Measurements from ENCODE around the gene ALPK1.

Gene ALPK1

GRCh38 chr4:112341033-112341432 is 43.9 kb downstream of the ALPK1 start:
- DNase-seq (ENCODE audit: low spot score) = no peak
- H2AK5ac ChIP-seq (ENCODE audit: low read depth, low read length) = no peak overlapping the region
- no peak overlapping the region for H3K18ac ChIP-seq (ENCODE audit: low read length)
- H3K9ac ChIP-seq (ENCODE audit: low read depth, low read length, poor library complexity) = no peak overlapping the region
- no peak overlapping the region for H2BK120ac ChIP-seq (ENCODE audit: low read depth, low read length)
- H2BK15ac ChIP-seq (ENCODE audit: low read length) = no peak overlapping the region
- no peak overlapping the region for H3K27ac ChIP-seq (replicated peaks; ENCODE audit: low read length)
- H3K4me1 ChIP-seq (ENCODE audit: control insufficient read depth in 2 of 2, insufficient read depth in 1 of 2, low read depth in 1 of 2, low read length in 2 of 2) = peaks cover 13 to 18% of the 10 kb centered on the region in 2 donors
- no peak overlapping the region for H3K4me3 ChIP-seq (ENCODE audit: low read length in 2 of 2)
- no peak overlapping the region for H3K14ac ChIP-seq (ENCODE audit: low read length)
- H2AFZ ChIP-seq (ENCODE audit: low read length) = peak overlapping the region; percentile 18
- no peak overlapping the region for H3K4me2 ChIP-seq (ENCODE audit: insufficient read depth, low read length, poor library complexity, severe bottlenecking)
- no peak overlapping the region for H3K4ac ChIP-seq (ENCODE audit: low read length)
- no peak overlapping the region for H2BK5ac ChIP-seq (ENCODE audit: low read length)
- no peak overlapping the region for H4K91ac ChIP-seq (ENCODE audit: low read depth, low read length, poor library complexity)
- H3K23ac ChIP-seq (ENCODE audit: low read depth, low read length, poor library complexity) = no peak overlapping the region
- WGBS, 2 donors (ENCODE audit: extremely low coverage in 2 of 2, insufficient read length in 2 of 2, insufficient replicate concordance in 1 of 2) = no CpG with 5 or more reads among the region's 5 CpGs
- no peak overlapping the region for H2BK12ac ChIP-seq (ENCODE audit: low read length)
- H3K79me1 ChIP-seq (ENCODE audit: low read depth, low read length) = no peaks in the 10 kb centered on the region
- H4K8ac ChIP-seq (ENCODE audit: low read depth, low read length) = no peak overlapping the region
- no peaks in the 10 kb centered on the region for H3K9me3 ChIP-seq (replicated peaks in 1 of 2; ENCODE audit: control insufficient read depth in 2 of 2, insufficient read depth in 1 of 2, low read depth in 1 of 2, low read length in 2 of 2)
- no peaks in the 10 kb centered on the region for H3K36me3 ChIP-seq (replicated peaks in 1 of 2; ENCODE audit: control insufficient read depth in 2 of 2, insufficient read depth in 2 of 2, low read length in 2 of 2)
- peaks cover 0 to 30% (median 0%) of the 10 kb centered on the region in 3 experiments for H3K27me3 ChIP-seq (ENCODE audit: control insufficient read depth in 3 of 3, insufficient read depth in 3 of 3, low read depth in 1 of 3, low read length in 3 of 3)

GRCh38 chr4:112343330-112344080 is 46.3 kb downstream of the ALPK1 start:
- Histone ChIP-seq H2AK5ac (ENCODE audit: low read depth, low read length) (no peak overlapping the region), H4K91ac (ENCODE audit: low read depth, low read length, poor library complexity) (no peak overlapping the region), H4K8ac (ENCODE audit: low read depth, low read length) (no peak overlapping the region), H3K79me1 (ENCODE audit: low read depth, low read length) (no peaks in the 10 kb centered on the region), H3K9me3 (replicated peaks in 1 of 2; ENCODE audit: control insufficient read depth in 2 of 2, insufficient read depth in 1 of 2, low read depth in 1 of 2, low read length in 2 of 2) (no peaks in the 10 kb centered on the region), H2BK12ac (ENCODE audit: low read length) (no peak overlapping the region), H3K27ac (replicated peaks; ENCODE audit: low read length) (no peak overlapping the region), H3K4me1 (ENCODE audit: control insufficient read depth in 2 of 2, insufficient read depth in 1 of 2, low read depth in 1 of 2, low read length in 2 of 2) (peaks cover 13 to 22% of the 10 kb centered on the region in 2 donors), H2BK5ac (ENCODE audit: low read length) (no peak overlapping the region), H3K4me2 (ENCODE audit: insufficient read depth, low read length, poor library complexity, severe bottlenecking) (peak overlapping the region; percentile 38), H3K23ac (ENCODE audit: low read depth, low read length, poor library complexity) (no peak overlapping the region), H2BK120ac (ENCODE audit: low read depth, low read length) (no peak overlapping the region), H3K18ac (ENCODE audit: low read length) (no peak overlapping the region), H3K27me3 (ENCODE audit: control insufficient read depth in 3 of 3, insufficient read depth in 3 of 3, low read depth in 1 of 3, low read length in 3 of 3) (peaks cover 0 to 51% (median 0%) of the 10 kb centered on the region in 3 experiments), H3K9ac (ENCODE audit: low read depth, low read length, poor library complexity) (no peak overlapping the region), H3K14ac (ENCODE audit: low read length) (no peak overlapping the region), H3K36me3 (replicated peaks in 1 of 2; ENCODE audit: control insufficient read depth in 2 of 2, insufficient read depth in 2 of 2, low read length in 2 of 2) (no peaks in the 10 kb centered on the region), H2BK15ac (ENCODE audit: low read length) (no peak overlapping the region), H3K4me3 (ENCODE audit: low read length in 2 of 2) (no peak overlapping the region), H3K4ac (ENCODE audit: low read length) (no peak overlapping the region), H2AFZ (ENCODE audit: low read length) (peak overlapping the region; percentile 62)
- WGBS, 2 donors (ENCODE audit: extremely low coverage in 2 of 2, insufficient read length in 2 of 2, insufficient replicate concordance in 1 of 2) = no CpG with 5 or more reads among the region's 10 CpGs
- DNase-seq (ENCODE audit: low spot score) = no peak

- H2BK12ac ChIP-seq (ENCODE audit: low read length) = no peak overlapping the region
- peak overlapping the region; percentile 50 for H2AFZ ChIP-seq (ENCODE audit: low read length)
- no peak overlapping the region for H4K91ac ChIP-seq (ENCODE audit: low read depth, low read length, poor library complexity)
- H2BK5ac ChIP-seq (ENCODE audit: low read length) = no peak overlapping the region
- no peak overlapping the region for H3K14ac ChIP-seq (ENCODE audit: low read length)
- no peaks in the 10 kb centered on the region for H3K79me1 ChIP-seq (ENCODE audit: low read depth, low read length)
- H3K27ac ChIP-seq (replicated peaks; ENCODE audit: low read length) = peak overlapping the region; percentile 18
- peaks cover 0 to 32% (median 0%) of the 10 kb centered on the region in 3 experiments for H3K27me3 ChIP-seq (ENCODE audit: control insufficient read depth in 3 of 3, insufficient read depth in 3 of 3, low read depth in 1 of 3, low read length in 3 of 3)
- H2BK15ac ChIP-seq (ENCODE audit: low read length) = no peak overlapping the region
- DNase-seq (ENCODE audit: low spot score) = peak; percentile 51
- H4K8ac ChIP-seq (ENCODE audit: low read depth, low read length) = no peak overlapping the region
- WGBS, 2 donors (ENCODE audit: extremely low coverage in 2 of 2, insufficient read length in 2 of 2, insufficient replicate concordance in 1 of 2) = no CpG with 5 or more reads among the region's 11 CpGs
- no peak overlapping the region for H3K9ac ChIP-seq (ENCODE audit: low read depth, low read length, poor library complexity)
- H3K36me3 ChIP-seq (replicated peaks in 1 of 2; ENCODE audit: control insufficient read depth in 2 of 2, insufficient read depth in 2 of 2, low read length in 2 of 2) = no peaks in the 10 kb centered on the region
- no peak overlapping the region for H3K4me2 ChIP-seq (ENCODE audit: insufficient read depth, low read length, poor library complexity, severe bottlenecking)
- H3K23ac ChIP-seq (ENCODE audit: low read depth, low read length, poor library complexity) = no peak overlapping the region
- no peak overlapping the region for H2BK120ac ChIP-seq (ENCODE audit: low read depth, low read length)
- H3K4me1 ChIP-seq (ENCODE audit: control insufficient read depth in 2 of 2, insufficient read depth in 1 of 2, low read depth in 1 of 2, low read length in 2 of 2) = peaks cover 0 to 7% of the 10 kb centered on the region in 2 donors
- no peak overlapping the region for H2AK5ac ChIP-seq (ENCODE audit: low read depth, low read length)
- H3K18ac ChIP-seq (ENCODE audit: low read length) = no peak overlapping the region
- no peaks in the 10 kb centered on the region for H3K9me3 ChIP-seq (replicated peaks in 1 of 2; ENCODE audit: control insufficient read depth in 2 of 2, insufficient read depth in 1 of 2, low read depth in 1 of 2, low read length in 2 of 2)
- H3K4me3 ChIP-seq (ENCODE audit: low read length in 2 of 2) = no peak overlapping the region
- H3K4ac ChIP-seq (ENCODE audit: low read length) = no peak overlapping the region
These were observed 51.5 kb downstream of the ALPK1 start for GRCh38 chr4:112348488-112349158.

GRCh38 chr4:112352736-112353135 is 55.6 kb downstream of the ALPK1 start:
- Histone ChIP-seq H3K9ac (ENCODE audit: low read depth, low read length, poor library complexity) (no peak overlapping the region), H2BK5ac (ENCODE audit: low read length) (no peak overlapping the region), H2AFZ (ENCODE audit: low read length) (no peak overlapping the region), H2AK5ac (ENCODE audit: low read depth, low read length) (no peak overlapping the region), H3K9me3 (replicated peaks in 1 of 2; ENCODE audit: control insufficient read depth in 2 of 2, insufficient read depth in 1 of 2, low read depth in 1 of 2, low read length in 2 of 2) (no peaks in the 10 kb centered on the region), H3K4ac (ENCODE audit: low read length) (no peak overlapping the region), H3K27ac (replicated peaks; ENCODE audit: low read length) (no peak overlapping the region), H3K4me3 (ENCODE audit: low read length in 2 of 2) (no peak overlapping the region), H3K18ac (ENCODE audit: low read length) (no peak overlapping the region), H3K4me1 (ENCODE audit: control insufficient read depth in 2 of 2, insufficient read depth in 1 of 2, low read depth in 1 of 2, low read length in 2 of 2) (peaks cover 0 to 6% of the 10 kb centered on the region in 2 donors), H4K91ac (ENCODE audit: low read depth, low read length, poor library complexity) (no peak overlapping the region), H3K79me1 (ENCODE audit: low read depth, low read length) (no peaks in the 10 kb centered on the region), H3K36me3 (replicated peaks in 1 of 2; ENCODE audit: control insufficient read depth in 2 of 2, insufficient read depth in 2 of 2, low read length in 2 of 2) (no peaks in the 10 kb centered on the region), H2BK12ac (ENCODE audit: low read length) (no peak overlapping the region), H3K4me2 (ENCODE audit: insufficient read depth, low read length, poor library complexity, severe bottlenecking) (no peak overlapping the region), H2BK120ac (ENCODE audit: low read depth, low read length) (no peak overlapping the region), H3K14ac (ENCODE audit: low read length) (no peak overlapping the region), H2BK15ac (ENCODE audit: low read length) (no peak overlapping the region), H3K27me3 (ENCODE audit: control insufficient read depth in 3 of 3, insufficient read depth in 3 of 3, low read depth in 1 of 3, low read length in 3 of 3) (peaks cover 0 to 7% (median 0%) of the 10 kb centered on the region in 3 experiments), H3K23ac (ENCODE audit: low read depth, low read length, poor library complexity) (no peak overlapping the region), H4K8ac (ENCODE audit: low read depth, low read length) (no peak overlapping the region)
- no peak for DNase-seq (ENCODE audit: low spot score)
